GM10847 (cell line): ENCODE data around the gene AEBP1.

Experiments used
- POLR2A ChIP-seq: IDR thresholded peaks from 2 replicates; pipeline ENCODE4 v1.6.1; 2011; ENCODE audit not compliant: insufficient read length; ENCODE audit errors: extremely low read depth

AEBP1 gene

DNA sequence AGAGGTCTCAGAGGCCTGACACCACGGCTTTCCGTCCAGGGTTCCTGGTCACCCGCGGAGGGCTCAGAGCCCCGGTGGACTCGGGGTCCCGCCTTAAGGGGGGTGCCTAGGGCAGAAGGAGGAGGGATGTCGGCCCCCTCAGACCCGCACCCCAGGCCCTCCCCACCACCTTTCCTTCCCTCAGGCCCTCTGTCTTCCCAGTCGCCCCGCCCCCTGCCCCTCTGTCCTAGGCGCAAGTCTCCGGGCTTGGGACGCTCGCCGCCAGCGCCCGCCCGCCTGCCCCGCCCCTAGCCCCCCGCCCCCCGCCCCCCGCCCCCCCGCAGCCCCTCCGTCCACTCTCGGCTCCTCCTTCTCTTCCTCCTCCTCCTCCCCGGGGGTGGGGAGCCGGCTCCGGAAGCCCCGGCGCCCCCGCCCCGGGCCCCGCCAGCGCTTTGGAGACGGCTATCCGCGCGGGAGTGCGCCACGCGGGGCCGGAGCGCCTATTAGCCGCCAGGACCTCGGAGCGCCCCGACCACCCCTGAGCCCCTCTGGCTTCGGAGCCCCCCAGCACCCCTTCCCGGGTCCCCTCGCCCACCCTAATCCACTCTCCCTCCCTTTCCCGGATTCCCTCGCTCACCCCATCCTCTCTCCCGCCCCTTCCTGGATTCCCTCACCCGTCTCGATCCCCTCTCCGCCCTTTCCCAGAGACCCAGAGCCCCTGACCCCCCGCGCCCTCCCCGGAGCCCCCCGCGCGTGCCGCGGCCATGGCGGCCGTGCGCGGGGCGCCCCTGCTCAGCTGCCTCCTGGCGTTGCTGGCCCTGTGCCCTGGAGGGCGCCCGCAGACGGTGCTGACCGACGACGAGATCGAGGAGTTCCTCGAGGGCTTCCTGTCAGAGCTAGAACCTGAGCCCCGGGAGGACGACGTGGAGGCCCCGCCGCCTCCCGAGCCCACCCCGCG lies at the start of gene AEBP1:
TSS of gene AEBP1 (plus strand) at position 423 of the 937 bp plus-strand sequence. CDS start at position 744, 321 bp downstream.
- TF ChIP-seq POLR2A = no peak

GRCh38 chr7:44056681-44057080 lies 47.5 kb upstream of the AEBP1 start:
- TF ChIP-seq POLR2A = no peak

GRCh38 chr7:44057181-44057848 lies 46.8 kb upstream of the AEBP1 start:
- no peak for TF ChIP-seq POLR2A

GRCh38 chr7:44057849-44058758 lies 46.0 kb upstream of the AEBP1 start:
- TF ChIP-seq POLR2A = no peak

GRCh38 chr7:44058759-44059218 lies 45.4 kb upstream of the AEBP1 start:
- TF ChIP-seq POLR2A = no peak

GRCh38 chr7:44059219-44060090 lies 44.7 kb upstream of the AEBP1 start:
- no peak for TF ChIP-seq POLR2A

DNA sequence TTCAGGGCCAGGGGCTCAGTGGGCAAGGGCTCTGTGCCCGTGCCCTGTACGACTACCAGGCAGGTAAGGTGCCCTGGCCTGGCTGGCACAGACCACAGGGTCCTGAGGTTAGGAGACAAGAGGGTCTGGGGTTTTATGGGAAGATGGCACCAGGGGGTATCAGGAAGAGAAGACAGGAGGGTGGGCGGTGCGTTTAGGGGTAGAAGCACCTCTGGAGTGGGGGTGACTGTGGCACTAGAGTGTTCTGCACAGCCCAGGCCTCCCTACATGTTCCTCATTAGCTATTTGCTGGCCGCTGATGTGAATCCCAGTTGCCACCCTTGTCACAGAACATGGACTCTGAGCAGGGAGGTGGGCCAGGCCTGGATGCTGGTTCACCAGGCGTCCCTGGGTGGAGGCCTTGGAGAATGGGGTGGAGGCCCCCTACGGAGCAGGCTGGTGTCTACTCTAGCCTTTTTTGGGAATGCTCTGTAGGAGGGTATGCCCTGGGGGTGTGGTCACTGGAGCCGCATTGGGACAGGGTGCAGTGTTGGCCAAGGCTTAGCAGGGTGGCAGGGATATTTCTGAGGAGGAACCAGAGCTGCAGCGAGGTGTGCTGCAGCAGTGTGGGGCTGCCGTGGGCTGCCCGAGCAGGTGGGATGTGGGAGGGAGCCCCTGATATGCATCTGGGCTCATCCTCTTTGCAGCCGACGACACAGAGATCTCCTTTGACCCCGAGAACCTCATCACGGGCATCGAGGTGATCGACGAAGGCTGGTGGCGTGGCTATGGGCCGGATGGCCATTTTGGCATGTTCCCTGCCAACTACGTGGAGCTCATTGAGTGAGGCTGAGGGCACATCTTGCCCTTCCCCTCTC lies 43.8 kb upstream of the AEBP1 start:
- TF ChIP-seq POLR2A = no peak

GRCh38 chr7:44060948-44061644 lies 43.0 kb upstream of the AEBP1 start:
- no peak for TF ChIP-seq POLR2A

GRCh38 chr7:44061645-44062179 lies 42.4 kb upstream of the AEBP1 start:
- no peak for TF ChIP-seq POLR2A

DNA sequence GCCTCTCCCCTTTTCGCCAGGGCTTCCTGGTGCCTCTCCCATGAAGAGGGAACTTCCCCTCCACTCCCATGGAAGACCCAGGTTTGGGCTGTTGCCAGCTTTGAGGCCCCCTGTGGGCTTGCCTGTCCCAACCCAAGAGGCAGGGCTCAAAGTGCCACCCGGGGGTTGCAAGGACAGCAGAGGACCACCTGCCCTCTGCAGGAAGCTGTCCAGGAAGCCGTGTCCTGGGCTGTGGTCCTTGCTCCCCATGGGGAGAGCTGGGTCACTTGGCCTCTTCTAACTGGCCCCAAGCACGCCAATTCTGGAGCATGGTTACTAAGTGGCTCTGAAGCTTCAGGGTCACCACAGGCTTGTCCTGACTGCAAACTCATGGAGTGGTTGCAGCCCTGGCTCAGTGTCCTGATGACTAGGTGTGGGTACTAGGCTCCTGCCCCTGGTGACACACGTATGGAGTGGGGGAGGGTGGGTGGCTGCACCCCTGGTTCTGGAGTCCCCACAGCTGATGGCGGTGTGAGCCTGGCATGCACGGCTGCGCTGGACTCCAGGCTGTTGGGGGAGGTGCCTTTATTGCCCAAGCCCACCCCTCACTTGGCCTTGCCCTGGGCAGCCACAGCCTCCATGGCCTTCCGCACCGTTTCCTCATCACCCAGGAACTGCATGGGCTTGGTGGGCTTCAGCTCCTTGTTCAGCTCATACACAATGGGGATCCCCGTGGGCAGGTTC lies 41.8 kb upstream of the AEBP1 start:
- TF ChIP-seq POLR2A = no peak

DNA sequence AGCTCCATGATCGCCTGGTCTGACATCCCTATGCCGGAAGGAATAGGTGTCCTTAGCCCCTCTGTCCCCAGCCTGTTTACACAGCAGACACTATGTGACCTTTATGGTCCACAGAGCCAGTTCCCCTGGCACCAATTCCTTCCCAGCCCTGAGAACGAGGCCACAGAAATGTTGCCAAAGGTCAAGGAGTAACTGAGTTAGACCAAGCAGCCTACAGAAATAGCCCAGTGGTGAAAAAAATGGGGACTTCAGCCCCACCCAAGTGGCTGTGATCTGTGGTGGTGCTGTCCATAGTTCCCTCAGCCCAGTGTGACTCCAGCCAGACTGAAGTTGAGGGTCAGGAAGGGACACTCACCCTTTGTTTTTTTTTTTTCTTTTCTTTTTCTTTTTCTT lies 41.2 kb upstream of the AEBP1 start:
- TF ChIP-seq POLR2A = no peak

DNA sequence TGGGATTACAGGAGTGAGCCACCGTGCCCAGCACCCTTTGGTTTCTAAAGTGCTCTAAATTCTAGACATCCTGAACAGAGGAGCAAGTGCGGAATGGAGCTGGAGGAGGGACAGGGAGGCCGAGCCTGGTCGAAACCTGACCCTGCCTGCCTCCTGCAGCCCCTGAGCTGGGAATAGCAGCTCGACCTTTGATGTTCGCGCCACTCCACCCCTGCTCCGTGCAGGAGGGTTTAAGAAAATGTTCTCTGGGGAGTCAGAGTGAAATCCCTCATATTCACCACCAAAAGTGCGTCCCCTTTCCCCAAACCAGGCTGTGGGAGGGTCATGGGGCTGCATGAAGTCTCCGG lies 40.6 kb upstream of the AEBP1 start:
- no peak for TF ChIP-seq POLR2A
